Measurements from ENCODE around the gene MS4A4E.
"Not testable (repeated sequence)": the region's sequence is repeated elsewhere in the genome, so short reads cannot be mapped to it uniquely, and the experiment has no call there.

The MS4A4E gene

DNA sequence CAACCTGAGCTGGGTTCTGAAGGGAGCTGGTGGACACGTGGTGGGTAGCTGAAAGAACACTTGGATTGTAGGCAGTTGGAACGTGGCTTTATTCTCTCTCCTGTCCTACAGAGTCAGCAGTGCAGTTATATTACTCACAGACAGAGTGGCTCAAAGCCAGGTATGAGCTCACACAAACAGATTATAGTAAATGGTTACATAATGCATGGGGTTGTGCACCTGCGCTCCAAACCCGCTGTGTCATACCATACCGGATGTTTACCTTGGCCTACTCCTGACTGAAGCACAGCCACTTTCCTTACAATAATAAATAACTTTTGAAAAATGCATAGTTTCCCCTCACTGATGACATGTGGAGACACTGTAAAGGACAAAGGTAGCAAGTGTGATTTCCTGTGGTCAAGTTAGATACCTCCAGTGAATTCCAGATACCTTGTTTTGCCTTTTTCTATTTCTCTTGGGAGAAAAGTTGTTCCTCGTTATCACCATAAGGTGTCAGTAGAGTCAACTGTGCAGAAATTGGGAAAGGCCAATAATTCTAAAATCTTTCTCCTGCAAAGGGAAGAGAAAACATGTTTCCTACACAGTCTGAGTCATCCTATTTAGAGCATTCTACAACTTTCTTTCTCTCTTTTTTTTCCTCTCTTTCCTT, 73.5 kb downstream of the MS4A4E start:
- no peak for DNase-seq

DNA sequence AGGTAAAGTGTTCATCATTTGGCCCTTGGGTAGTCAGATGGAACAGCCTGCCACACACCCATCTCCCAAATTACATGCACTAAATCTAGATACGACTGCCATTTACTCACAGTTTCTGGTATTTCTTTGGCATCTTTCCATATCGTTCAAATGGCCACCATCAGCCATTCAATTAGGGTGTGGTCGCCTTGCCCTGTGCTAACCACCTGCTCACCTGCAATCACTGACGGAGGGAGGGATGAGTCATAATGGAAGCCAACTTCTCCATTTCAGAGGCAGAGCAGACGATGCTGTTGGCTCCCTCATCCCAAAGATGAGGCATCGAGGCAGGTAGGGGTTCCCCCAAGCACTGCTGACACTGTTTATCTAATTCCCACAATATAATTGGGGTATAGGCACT, 74.6 kb downstream of the MS4A4E start:
- no peak for DNase-seq

DNA sequence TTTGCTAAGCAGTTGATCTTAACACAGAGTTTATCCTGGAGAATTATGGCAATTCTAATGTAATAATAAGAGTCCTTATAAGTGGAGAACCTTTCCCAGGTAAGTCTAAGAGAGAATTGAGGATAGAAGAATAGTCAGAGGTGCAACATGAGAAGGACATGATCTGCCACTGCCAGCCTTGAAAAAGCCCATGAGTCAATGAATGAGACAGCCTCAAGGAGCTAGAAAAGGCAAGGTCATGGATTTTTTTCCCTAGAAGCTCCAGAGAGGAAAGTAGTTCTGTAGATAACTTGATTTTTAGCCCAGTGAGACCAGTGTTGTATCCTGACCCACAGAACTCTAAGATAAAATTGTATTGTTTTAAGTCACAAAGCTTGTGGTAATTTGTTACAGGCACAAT, 77.0 kb downstream of the MS4A4E start:
- no peak for DNase-seq

DNA sequence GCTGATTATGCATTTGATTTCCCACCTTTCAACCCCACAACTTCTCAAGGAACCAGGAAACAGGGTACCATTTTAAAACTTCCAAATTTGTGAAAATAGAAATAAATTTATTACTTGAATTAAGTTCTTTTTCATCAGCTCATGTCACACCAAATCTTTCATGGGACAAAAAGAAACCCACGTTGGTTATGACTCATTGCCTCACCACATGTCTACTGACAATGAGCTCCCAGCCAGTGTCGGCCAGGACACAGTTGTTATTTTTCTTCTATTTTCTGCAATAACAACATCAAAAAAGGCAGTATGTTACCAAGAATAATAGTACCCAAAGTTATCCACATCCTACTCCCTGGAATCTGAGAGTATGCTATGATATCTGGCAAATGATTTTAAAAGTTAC, 77.4 kb downstream of the MS4A4E start:
- DNase-seq, result no peak

DNA sequence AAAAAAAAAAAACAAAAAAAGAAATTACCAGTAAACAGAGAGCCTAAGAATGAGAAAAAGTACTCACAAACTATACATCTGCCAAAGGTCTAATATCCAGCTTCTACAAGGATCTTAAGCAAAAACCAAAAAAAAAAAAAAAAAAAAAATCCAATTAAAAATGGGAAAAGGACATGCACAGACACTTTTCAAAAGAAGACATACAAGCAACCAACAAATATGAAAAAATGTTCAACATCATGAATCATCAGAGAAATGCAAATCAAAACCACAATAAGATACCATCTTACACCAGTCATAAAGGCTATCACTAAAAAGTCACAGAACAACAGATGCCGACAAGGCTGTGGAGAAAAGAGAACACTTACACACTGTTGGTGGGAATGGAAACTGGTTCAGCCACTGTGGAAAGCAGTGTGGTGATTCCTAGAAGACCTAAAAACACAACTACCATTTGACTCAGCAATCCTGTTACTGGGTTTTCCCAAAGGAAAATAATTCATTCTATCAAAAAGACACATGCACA, 78.3 kb downstream of the MS4A4E start:
- DNase-seq, result no peak

DNA sequence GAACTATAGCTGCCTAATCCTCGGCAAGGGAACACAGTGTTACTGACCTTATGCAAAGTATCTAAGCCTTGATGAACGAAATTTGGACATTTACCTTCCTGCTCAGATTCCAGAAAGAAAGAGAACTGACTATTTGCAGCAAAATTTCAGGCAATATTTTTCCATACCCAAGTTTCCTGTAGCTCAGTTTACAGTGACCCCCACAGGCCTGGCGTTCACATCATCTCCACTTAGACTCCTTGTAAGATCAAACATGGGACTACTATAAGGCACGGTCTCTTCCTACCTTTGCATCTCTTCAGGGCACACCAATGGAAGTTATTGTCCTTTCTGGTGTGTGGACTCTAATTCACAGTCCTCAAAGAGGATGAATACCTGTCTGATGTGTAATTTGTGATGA, 81.2 kb downstream of the MS4A4E start:
- DNase-seq, result no peak

DNA sequence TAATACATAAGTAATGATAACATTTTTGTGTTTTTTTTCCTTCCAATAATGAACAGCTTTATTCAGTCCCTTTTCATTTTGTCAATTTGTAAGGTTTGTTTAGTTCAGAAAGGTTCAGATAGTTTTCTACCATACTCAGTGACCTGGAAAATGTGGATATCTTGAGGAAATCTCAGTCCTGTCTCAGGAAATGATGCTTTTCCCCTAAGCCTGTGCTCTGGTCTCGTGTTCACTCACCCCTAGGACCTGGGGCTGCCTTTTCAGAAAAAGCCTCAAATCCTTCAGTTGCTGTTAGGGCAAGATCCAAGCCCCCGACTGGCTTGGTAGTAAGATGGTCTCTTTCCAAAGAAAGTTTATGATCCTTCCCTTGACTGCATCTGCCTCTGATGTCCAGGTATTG, 81.8 kb downstream of the MS4A4E start:
- DNase-seq, result no peak

DNA sequence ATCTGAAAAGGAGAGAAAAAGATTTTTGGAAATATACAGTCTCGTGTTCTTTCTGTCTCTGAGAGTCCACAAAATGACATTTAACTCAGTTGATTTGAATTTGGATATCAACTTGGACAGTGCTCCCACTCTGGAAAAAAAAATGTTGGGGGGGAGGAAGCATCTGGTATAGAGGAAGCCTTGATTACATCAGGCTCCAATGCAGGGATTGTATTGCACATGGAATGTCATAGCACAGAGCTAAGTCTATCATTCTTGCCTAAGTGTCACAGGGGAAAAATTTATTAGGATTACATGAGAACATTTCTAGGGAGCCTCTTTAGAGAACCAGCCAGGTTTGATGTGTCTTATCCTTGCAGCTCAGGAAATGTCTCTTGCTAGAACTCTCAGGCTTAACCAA, 83.1 kb downstream of the MS4A4E start:
- DNase-seq, result no peak

DNA sequence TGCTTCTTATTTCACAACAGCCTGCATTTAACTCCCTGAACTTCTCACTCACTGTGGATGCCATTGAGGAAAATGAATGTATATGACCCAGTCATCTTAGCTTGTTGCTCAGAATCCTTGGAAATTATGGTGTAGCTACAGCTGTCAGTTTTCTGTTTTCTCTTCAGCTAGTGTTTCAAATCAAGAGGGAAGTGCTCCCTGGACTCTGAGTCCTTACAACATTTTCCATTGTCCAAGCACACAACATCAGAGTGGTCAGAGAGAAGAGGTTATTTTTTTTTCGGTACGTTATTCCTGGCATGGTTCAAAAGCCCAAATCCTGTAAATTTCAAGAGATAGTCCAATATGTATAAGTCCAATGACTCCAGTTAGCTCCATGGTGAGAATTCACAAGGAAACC, 83.7 kb downstream of the MS4A4E start:
- no peak for DNase-seq

DNA sequence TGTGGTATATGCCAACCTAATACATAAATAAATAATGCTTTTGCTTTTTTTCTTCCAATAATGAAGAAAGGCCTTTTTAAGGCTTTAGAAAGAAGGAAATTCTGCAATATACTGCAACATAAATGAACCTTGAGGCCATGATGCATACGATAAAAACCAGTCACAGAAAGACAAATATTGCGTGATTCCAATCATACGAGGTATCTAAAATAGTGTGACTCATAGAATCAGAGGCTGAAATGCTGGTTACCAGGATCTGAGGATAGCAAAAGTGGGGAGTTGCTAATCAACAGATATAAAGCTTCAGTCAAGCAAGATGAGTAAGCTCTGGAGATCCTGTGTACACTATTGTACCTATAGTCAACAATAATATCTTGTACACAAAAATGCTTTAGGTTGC, 84.3 kb downstream of the MS4A4E start:
- no peak for DNase-seq

DNA sequence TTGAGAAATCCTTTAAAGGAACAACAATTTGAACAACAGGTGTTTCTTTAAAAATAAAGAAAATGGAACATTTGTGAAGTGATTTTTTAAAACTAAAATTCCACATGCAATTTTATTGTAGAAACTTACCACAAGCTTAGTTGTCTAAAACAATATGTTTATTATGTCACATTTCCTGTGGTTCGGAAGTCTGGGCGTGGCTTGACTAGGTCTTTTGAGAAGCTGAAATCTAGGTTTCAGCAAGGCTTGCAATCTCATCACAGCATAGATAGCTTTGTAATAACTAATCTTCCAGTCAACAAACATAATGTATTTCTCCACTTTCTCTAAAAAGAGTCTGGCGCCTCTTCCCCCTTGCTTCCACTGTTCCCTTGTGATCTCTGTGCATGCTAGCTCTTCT, 87.0 kb downstream of the MS4A4E start:
- DNase-seq, result no peak

DNA sequence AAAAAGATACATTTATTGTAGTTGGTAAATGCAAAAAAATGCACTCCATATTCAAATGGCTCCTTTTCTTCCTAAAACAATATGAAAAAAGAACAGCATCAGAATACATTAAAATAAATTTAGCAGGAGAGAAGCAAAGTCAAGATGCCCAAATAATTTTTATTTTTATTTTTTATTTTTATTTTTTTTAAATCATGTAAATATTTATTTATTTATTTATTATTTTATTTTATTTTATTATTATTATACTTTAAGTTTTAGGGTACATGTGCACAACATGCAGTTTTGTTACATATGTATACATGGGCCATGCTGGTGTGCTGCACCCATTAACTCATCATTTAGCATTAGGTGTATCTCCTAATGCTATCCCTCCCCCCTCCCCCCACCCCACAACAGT, 90.2 kb downstream of the MS4A4E start:
- DNase-seq, result not testable (repeated sequence)

DNA sequence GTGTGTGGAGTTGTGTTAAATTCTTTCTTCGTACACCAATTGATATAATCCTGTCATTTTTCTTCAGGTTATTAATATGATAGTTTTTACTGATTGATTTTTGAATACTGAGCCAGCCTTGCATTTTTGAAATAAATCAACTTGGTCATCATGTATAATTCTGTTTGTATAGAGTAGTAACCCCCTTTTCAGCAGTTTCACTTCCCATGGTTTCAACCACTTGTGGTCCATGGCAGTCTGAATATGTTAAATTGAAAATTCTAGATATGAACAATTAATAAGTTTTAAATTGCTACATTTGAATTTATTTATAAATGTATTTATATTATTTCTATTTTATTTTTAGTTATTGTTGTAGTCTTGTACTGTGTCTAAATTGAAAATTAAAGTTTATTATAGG, 92.7 kb downstream of the MS4A4E start:
- no peak for DNase-seq
